Nephron progenitor cell (in vitro differentiated cells): Measurements from ENCODE around the gene TCERG1L.

Experiments
- DNase-seq: peaks from one replicate; pipeline ENCODE4 v3.0.0; 2021
- H3K27ac Mint-ChIP-seq: 2 replicates; pipeline ENCODE4 v1.8.0; 2021; ENCODE audit warnings: mild to moderate bottlenecking, moderate library complexity, mixed read lengths
- H3K27me3 Mint-ChIP-seq: 2 replicates; pipeline ENCODE4 v1.8.0; 2021; ENCODE audit warnings: mild to moderate bottlenecking, low read depth, mixed read lengths; ENCODE audit not compliant: poor library complexity
- H3K36me3 Mint-ChIP-seq: 2 replicates; pipeline ENCODE4 v1.8.0; 2021; ENCODE audit warnings: low read depth, mixed read lengths
- H3K4me1 Mint-ChIP-seq: 2 replicates; pipeline ENCODE4 v1.8.0; 2021; ENCODE audit warnings: mixed read lengths
- H3K4me3 Mint-ChIP-seq: 2 replicates; pipeline ENCODE4 v1.8.0; 2021; ENCODE audit warnings: mild to moderate bottlenecking, moderate library complexity, mixed read lengths
- H3K9me3 Mint-ChIP-seq: 2 replicates; pipeline ENCODE4 v1.8.0; 2021; ENCODE audit warnings: mild to moderate bottlenecking, moderate library complexity, mixed read lengths
- TF ChIP-seq, protein P1 (sequence below): fragments of 200-600 bp; sonication (generic); IDR thresholded peaks from 2 replicates; pipeline ENCODE4 v1.5.0; 2021; ENCODE audit warnings: antibody characterized with exemption

TCERG1L gene

DNA sequence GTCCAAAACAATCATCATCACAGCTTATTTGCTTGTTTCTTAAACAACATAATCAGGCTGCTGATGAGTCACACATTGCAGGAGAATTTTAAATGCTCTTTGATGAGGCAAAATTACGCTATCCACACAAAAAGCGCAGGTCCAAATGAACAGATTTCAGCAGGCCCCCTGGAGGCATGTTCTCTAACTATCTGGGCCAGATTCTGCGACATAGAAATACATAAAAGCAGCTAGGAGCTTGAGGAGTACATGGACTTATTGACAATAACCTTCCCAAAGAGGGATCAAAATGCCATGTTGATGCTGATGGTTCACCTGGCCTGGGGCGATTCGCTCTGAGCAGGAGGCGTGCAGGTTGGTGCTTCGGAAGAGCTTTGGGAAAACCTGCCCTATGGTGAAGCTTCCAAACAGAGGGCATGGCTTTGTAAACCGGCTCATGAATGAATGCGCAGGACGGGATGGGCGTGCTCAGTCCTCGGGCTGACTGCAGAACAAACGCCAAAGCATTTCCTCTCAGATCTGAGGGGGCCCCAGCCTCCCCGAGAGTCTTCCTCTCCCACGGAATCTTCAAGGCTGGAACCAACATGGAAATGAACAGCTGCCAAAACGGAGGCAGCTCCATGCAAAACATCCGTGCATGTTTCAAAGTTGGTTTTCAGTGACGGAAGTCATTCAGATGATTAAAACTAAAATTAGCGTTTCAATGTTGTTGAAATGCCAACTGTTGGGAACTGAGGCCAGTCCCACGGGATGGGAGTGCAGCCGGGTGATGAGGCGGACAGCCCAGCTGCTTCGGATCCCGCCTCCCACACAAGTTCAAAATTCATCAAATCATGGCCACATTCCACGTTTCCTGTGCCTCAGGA lies 179.6 kb downstream of the TCERG1L start:
- TF ChIP-seq, protein P1, sequence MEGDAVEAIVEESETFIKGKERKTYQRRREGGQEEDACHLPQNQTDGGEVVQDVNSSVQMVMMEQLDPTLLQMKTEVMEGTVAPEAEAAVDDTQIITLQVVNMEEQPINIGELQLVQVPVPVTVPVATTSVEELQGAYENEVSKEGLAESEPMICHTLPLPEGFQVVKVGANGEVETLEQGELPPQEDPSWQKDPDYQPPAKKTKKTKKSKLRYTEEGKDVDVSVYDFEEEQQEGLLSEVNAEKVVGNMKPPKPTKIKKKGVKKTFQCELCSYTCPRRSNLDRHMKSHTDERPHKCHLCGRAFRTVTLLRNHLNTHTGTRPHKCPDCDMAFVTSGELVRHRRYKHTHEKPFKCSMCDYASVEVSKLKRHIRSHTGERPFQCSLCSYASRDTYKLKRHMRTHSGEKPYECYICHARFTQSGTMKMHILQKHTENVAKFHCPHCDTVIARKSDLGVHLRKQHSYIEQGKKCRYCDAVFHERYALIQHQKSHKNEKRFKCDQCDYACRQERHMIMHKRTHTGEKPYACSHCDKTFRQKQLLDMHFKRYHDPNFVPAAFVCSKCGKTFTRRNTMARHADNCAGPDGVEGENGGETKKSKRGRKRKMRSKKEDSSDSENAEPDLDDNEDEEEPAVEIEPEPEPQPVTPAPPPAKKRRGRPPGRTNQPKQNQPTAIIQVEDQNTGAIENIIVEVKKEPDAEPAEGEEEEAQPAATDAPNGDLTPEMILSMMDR = no peak
- no peak for DNase-seq
- H3K9me3 Mint-ChIP-seq = peaks cover 8% of the 10 kb centered on the region
- H3K27me3 Mint-ChIP-seq = peaks cover 8% of the 10 kb centered on the region
- no peak overlapping the region for H3K27ac Mint-ChIP-seq
- H3K36me3 Mint-ChIP-seq = no peaks in the 10 kb centered on the region
- H3K4me1 Mint-ChIP-seq = peaks cover 62% of the 10 kb centered on the region
- no peak overlapping the region for H3K4me3 Mint-ChIP-seq

DNA sequence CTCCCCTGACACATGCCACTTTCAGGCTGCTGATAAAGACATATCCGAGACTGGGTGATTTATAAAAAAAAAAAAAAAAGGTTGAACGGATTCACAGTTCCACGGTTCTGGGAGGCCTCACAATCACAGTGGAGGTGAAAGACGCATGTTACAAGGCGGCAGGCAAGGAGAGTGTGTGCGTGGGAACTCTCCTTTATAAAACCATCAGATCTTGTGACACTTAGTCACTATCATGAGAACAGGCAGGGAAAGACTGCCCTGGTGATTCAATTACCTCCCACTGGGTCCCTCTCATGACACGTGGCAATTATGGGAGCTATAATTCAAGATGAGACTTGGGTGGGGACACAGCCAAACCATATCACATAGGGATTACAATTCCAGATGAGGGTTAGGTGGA lies 181.5 kb downstream of the TCERG1L start:
- Mint-ChIP-seq H3K4me3 (no peak overlapping the region), H3K27me3 (peaks cover 5% of the 10 kb centered on the region), H3K27ac (no peak overlapping the region), H3K9me3 (peaks cover 8% of the 10 kb centered on the region), H3K36me3 (no peaks in the 10 kb centered on the region), H3K4me1 (peaks cover 74% of the 10 kb centered on the region)
- DNase-seq = no peak
- TF ChIP-seq, protein P1 = no peak

DNA sequence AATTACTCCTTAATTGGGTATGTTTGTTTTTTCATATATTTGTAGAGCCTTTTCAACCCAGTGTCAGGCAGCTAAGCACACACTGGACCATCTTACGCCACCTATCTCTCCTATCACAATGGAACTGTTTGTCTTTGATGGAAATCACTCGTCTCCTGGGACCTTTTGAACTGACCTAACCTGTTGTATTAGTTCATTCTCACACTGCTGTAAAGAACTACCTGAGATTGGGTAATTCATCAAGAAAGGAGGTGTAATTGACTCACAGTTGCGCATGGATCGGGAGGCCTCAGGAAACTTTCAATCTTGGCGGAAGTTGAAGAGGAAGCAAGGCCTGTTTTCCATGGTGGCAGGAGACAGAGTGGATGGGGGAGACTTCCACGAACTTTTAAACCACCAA lies 182.0 kb downstream of the TCERG1L start:
- peaks cover 5% of the 10 kb centered on the region for H3K27me3 Mint-ChIP-seq
- TF ChIP-seq, protein P1 = no peak
- no peak for DNase-seq
- H3K4me1 Mint-ChIP-seq = peaks cover 74% of the 10 kb centered on the region
- H3K36me3 Mint-ChIP-seq = no peaks in the 10 kb centered on the region
- no peak overlapping the region for H3K27ac Mint-ChIP-seq
- peaks cover 8% of the 10 kb centered on the region for H3K9me3 Mint-ChIP-seq
- no peak overlapping the region for H3K4me3 Mint-ChIP-seq

DNA sequence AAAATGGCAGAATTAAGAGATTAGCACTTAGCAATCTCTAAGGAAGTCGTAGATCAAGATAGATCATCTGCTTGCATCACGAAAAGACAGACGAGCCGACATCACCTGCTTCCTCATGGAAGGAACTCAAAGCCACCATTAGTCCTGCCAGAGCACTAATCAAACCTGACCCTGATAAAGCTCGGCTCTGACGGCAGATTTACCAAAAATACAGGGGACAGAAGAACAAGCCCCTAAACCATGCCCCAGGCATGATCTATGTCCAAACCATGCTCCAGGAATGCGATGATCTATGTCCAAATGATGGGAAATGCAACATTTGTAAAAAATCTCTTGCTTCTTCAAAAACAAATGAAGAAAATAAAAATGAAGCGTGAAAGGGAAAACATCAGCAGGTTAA lies 182.8 kb downstream of the TCERG1L start:
- Mint-ChIP-seq H3K27me3 (peaks cover 5% of the 10 kb centered on the region), H3K36me3 (no peaks in the 10 kb centered on the region), H3K9me3 (peaks cover 8% of the 10 kb centered on the region), H3K4me3 (no peak overlapping the region), H3K27ac (no peak overlapping the region), H3K4me1 (peaks cover 73% of the 10 kb centered on the region)
- DNase-seq = no peak
- TF ChIP-seq, protein P1 = no peak

DNA sequence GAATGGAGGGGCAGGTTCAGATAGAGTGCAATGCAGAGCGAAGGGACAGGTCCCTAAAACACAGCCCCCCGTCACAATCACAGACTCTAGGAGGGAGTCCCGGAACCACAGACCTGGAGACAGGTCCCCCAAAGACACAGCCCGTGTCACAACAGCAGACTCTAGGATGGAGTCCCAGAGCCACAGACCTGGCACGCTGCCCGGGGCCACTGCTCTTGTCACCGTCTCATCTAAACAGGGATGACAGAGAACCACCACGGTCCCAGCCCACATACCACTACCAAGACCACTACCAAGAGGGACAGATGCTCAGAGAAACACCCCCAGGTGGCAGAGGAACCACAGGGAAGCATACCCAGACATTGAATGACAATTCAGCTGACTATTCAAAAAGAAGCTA lies 183.9 kb downstream of the TCERG1L start:
- peaks cover 10% of the 10 kb centered on the region for H3K9me3 Mint-ChIP-seq
- TF ChIP-seq, protein P1 = no peak
- no peak overlapping the region for H3K4me3 Mint-ChIP-seq
- peaks cover 64% of the 10 kb centered on the region for H3K4me1 Mint-ChIP-seq
- H3K36me3 Mint-ChIP-seq = no peaks in the 10 kb centered on the region
- peak overlapping the region; percentile 13 for H3K27ac Mint-ChIP-seq
- DNase-seq = no peak
- H3K27me3 Mint-ChIP-seq = peaks cover 4% of the 10 kb centered on the region

DNA sequence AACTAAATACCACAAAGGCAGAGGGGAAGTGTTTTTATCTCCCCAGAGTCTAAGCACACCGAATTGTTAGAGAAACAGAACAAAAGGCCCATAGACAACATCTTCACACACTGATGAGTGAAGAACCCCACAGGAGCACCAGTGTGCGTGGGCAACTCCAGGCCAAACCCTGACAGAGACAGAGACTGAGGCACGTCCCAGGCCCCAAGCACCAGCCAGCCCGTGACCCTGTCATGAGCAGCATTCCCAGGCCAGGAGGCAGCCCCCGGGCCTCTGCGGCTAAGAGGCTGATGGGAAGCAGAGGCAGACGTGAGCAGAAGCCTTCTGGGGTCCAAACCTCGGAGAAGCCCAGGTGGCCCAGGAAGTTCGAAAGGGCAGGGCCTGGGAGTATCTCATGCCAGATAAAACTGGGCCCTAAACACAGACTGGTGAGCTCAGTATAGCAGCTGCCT lies 184.4 kb downstream of the TCERG1L start:
- H3K27ac Mint-ChIP-seq = peak overlapping the region; percentile 13
- TF ChIP-seq, protein P1 = no peak
- H3K9me3 Mint-ChIP-seq = peaks cover 14% of the 10 kb centered on the region
- H3K4me3 Mint-ChIP-seq = no peak overlapping the region
- no peak for DNase-seq
- no peaks in the 10 kb centered on the region for H3K36me3 Mint-ChIP-seq
- H3K27me3 Mint-ChIP-seq = peaks cover 4% of the 10 kb centered on the region
- peaks cover 62% of the 10 kb centered on the region for H3K4me1 Mint-ChIP-seq
